A549 (cell line): ENCODE results near the gene ARID5B.

Source experiments
- CTCF ChIP-seq: fragments of >200 bp; sonication (Bioruptor Twin); formaldehyde crosslinking; IDR thresholded peaks from 3 replicates; pipeline ENCODE4 v1.5.1; 2016
- EHMT2 ChIP-seq: fragments of 200-600 bp; sonication (generic); IDR thresholded peaks from 2 replicates; pipeline ENCODE4 v1.6.1; 2016; ENCODE audit warnings: antibody characterized with exemption, low read depth, mild to moderate bottlenecking, moderate library complexity
- EP300 ChIP-seq, 2 experiments: fragments of >200 bp; sonication (Bioruptor Twin); formaldehyde crosslinking; IDR thresholded peaks; 2 replicates in 1 of 2; 3 replicates in 1 of 2; pipeline ENCODE4 v1.6.1; 2016 to 2017
- POLR2A ChIP-seq: IDR thresholded peaks from 2 replicates; pipeline ENCODE4 v1.6.1; 2012; ENCODE audit warnings: mild to moderate bottlenecking, low read length
- RFX5 ChIP-seq: fragments of 450-650 bp; IDR thresholded peaks from 2 replicates; pipeline ENCODE4 v1.7.1; 2014; ENCODE audit warnings: antibody characterized with exemption, mild to moderate bottlenecking, moderate library complexity
- TP53 ChIP-seq: fragments of 250-450 bp; sonication (Bioruptor Pico); IDR thresholded peaks from 2 replicates; pipeline ENCODE4 v1.5.0; 2021; ENCODE audit warnings: mild to moderate bottlenecking, moderate library complexity

- TF ChIP-seq RFX5 (no peak), EP300 (IDR thresholded peaks at IDR 0.05) (no peak), TP53 (CRISPR knock-in tag) (no peak), EHMT2 (no peak), POLR2A (no peak), CTCF (no peak)
Observed at GRCh38 chr10:61871487-61871886, 30.0 kb upstream of the ARID5B start.
